Measurements from ENCODE around the gene DIP2B. TPM values are rescaled to one million over a fixed set of nuclear protein-coding genes. Genes with fewer than 3 reads are reported as not detected.

Gene DIP2B
- total and polyA plus RNA-seq, 12 donors = 3.0 to 21.5 (median 15.8) TPM

- WGBS, 2 donors = 80 to 85% methylated on average over 6 of the region's 6 CpGs
- intact Hi-C loops (cut with DNase I) = no loop called here
- Histone ChIP-seq H3K4me3 (no peak overlapping the region), H3K4me1 (peaks cover 0 to 35% (median 18%) of the 10 kb centered on the region in 9 donors), H3K36me3 (no peaks in the 10 kb centered on the region), H3K9me3 (no peaks in the 10 kb centered on the region), H3K27me3 (no peaks in the 10 kb centered on the region), H3K27ac (no peak overlapping the region)
- no peak for DNase-seq
- ATAC-seq = no peak
- TF ChIP-seq, protein P1, sequence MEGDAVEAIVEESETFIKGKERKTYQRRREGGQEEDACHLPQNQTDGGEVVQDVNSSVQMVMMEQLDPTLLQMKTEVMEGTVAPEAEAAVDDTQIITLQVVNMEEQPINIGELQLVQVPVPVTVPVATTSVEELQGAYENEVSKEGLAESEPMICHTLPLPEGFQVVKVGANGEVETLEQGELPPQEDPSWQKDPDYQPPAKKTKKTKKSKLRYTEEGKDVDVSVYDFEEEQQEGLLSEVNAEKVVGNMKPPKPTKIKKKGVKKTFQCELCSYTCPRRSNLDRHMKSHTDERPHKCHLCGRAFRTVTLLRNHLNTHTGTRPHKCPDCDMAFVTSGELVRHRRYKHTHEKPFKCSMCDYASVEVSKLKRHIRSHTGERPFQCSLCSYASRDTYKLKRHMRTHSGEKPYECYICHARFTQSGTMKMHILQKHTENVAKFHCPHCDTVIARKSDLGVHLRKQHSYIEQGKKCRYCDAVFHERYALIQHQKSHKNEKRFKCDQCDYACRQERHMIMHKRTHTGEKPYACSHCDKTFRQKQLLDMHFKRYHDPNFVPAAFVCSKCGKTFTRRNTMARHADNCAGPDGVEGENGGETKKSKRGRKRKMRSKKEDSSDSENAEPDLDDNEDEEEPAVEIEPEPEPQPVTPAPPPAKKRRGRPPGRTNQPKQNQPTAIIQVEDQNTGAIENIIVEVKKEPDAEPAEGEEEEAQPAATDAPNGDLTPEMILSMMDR (IDR thresholded peaks at IDR 0.05) = no peak
These were observed 41.9 kb downstream of the DIP2B start for GRCh38 chr12:50546441-50547318.

- Histone ChIP-seq H3K27ac (no peak overlapping the region), H3K4me1 (peaks cover 0 to 32% (median 18%) of the 10 kb centered on the region in 9 donors), H3K4me3 (no peak overlapping the region), H3K27me3 (no peaks in the 10 kb centered on the region), H3K36me3 (no peaks in the 10 kb centered on the region), H3K9me3 (no peaks in the 10 kb centered on the region)
- 92 to 98% methylated on average over 2 of the region's 2 CpGs for WGBS, 2 donors
- no peak for ATAC-seq
- intact Hi-C loops (cut with DNase I) = no loop called here
- no peak for DNase-seq
- TF ChIP-seq, protein P1 (IDR thresholded peaks at IDR 0.05) = no peak
These were observed 43.0 kb downstream of the DIP2B start for GRCh38 chr12:50547742-50548141.

DNA sequence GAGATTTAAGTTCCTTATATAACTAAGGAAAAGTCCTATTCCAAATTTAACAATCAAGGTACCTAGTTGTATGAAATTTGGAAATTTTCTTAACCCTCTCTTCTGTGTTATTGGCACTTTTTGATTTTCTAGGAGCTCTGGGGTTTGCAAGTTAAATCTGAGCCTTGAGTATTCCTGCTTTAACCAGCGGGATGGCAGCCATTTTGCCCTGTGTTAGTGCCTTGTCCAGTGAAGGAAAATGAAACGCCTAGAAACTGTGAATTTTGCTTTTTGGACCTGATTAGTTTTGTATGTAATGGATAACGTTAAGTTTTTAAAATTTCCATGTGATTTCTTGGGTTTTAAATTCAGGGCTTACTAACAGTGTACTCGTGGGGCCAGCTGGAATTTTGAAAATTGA, 45.1 kb downstream of the DIP2B start:
- Histone ChIP-seq H3K9me3 (no peaks in the 10 kb centered on the region), H3K36me3 (no peaks in the 10 kb centered on the region), H3K27me3 (no peaks in the 10 kb centered on the region), H3K4me3 (no peak overlapping the region), H3K4me1 (peaks cover 0 to 32% (median 18%) of the 10 kb centered on the region in 9 donors), H3K27ac (no peak overlapping the region)
- intact Hi-C loops (cut with DNase I) = no loop called here
- 78 to 82% methylated on average over 4 of the region's 4 CpGs for WGBS, 2 donors
- TF ChIP-seq, protein P1 (IDR thresholded peaks at IDR 0.05) = no peak
- no peak for DNase-seq
- ATAC-seq = peak in 1 of 8 donors; percentile 8

GRCh38 chr12:50550530-50551223, 45.9 kb downstream of the DIP2B start:
- 75 to 85% methylated on average over 9 of the region's 9 CpGs for WGBS, 2 donors
- DNase-seq (no peak), ATAC-seq (peak in 2 of 8 donors; percentile 53 to 69)
- H3K27ac ChIP-seq = peak overlapping the region in 1 of 10 donors; percentile 8
- intact Hi-C loops (cut with DNase I) = no loop called here
- peaks cover 0 to 36% (median 24%) of the 10 kb centered on the region in 9 donors for H3K4me1 ChIP-seq
- H3K9me3 ChIP-seq = no peaks in the 10 kb centered on the region
- no peaks in the 10 kb centered on the region for H3K27me3 ChIP-seq
- H3K36me3 ChIP-seq = no peaks in the 10 kb centered on the region
- H3K4me3 ChIP-seq = no peak overlapping the region
- TF ChIP-seq, protein P1 (IDR thresholded peaks at IDR 0.05) = no peak
